H54 (cell line): ENCODE measurements around the gene UGT2B15.
"Not testable (repeated sequence)": the region's sequence is repeated elsewhere in the genome, so short reads cannot be mapped to it uniquely, and the experiment has no call there.

Source experiments
- DNase-seq: peaks from one replicate; pipeline ENCODE4 v3.0.0; 2011; ENCODE audit warnings: low spot score, mixed read lengths; ENCODE audit not compliant: insufficient read length
- FAIRE-seq: peaks from 3 replicates; lab custom pipeline; 2011; peaks lifted over from hg19 to GRCh38; lab: Jason Lieb, UNC
- POLR2A ChIP-seq: IDR thresholded peaks from 2 replicates; pipeline ENCODE4 v1.6.1; 2011; ENCODE audit warnings: low read depth, mild to moderate bottlenecking, low read length

UGT2B15 gene

GRCh38 chr4:68670479-68670939, at the start of gene UGT2B15:
Gene UGT2B15, minus strand, starts transcription at chr4:68670652. Its CDS starts 34 bp downstream, at chr4:68670618.
- not testable (repeated sequence) for DNase-seq, FAIRE-seq

- FAIRE-seq (no peak), DNase-seq (no peak)
- TF ChIP-seq POLR2A = no peak
These were observed 48.6 kb upstream of the UGT2B15 start for GRCh38 chr4:68719075-68719473.

- no peak for FAIRE-seq
- DNase-seq = no peak
These were observed 48.1 kb upstream of the UGT2B15 start for GRCh38 chr4:68718447-68719074.

GRCh38 chr4:68717999-68718398, 47.5 kb upstream of the UGT2B15 start:
- DNase-seq (no peak), FAIRE-seq (no peak)
- TF ChIP-seq POLR2A = no peak

More at GRCh38 chr4:68718447-68719074, 48.1 kb upstream of the UGT2B15 start:
- no peak for TF ChIP-seq POLR2A

GRCh38 chr4:68714400-68714799, 43.9 kb upstream of the UGT2B15 start:
- no peak for TF ChIP-seq POLR2A
- FAIRE-seq = no peak
- no peak for DNase-seq

GRCh38 chr4:68712207-68712606, 41.8 kb upstream of the UGT2B15 start:
- DNase-seq = no peak
- no peak for TF ChIP-seq POLR2A
- no peak for FAIRE-seq

GRCh38 chr4:68708566-68708965, 38.1 kb upstream of the UGT2B15 start:
- DNase-seq (no peak), FAIRE-seq (no peak)
- no peak for TF ChIP-seq POLR2A

- FAIRE-seq, DNase-seq: not testable (repeated sequence)
These were observed 32.7 kb upstream of the UGT2B15 start for GRCh38 chr4:68703168-68703567.

GRCh38 chr4:68700152-68700551, 29.7 kb upstream of the UGT2B15 start:
- no peak for TF ChIP-seq POLR2A
- DNase-seq = no peak
- no peak for FAIRE-seq

- DNase-seq (no peak), FAIRE-seq (no peak)
- TF ChIP-seq POLR2A = no peak
These were observed 23.0 kb upstream of the UGT2B15 start for GRCh38 chr4:68693325-68694075.

- no peak for FAIRE-seq
- no peak for TF ChIP-seq POLR2A
- no peak for DNase-seq
These were observed 20.7 kb upstream of the UGT2B15 start for GRCh38 chr4:68691186-68691585.

- TF ChIP-seq POLR2A = no peak
- FAIRE-seq (no peak), DNase-seq (no peak)
These were observed 12.6 kb upstream of the UGT2B15 start for GRCh38 chr4:68683034-68683433.

- FAIRE-seq, DNase-seq: not testable (repeated sequence)
These were observed 10.8 kb upstream of the UGT2B15 start for GRCh38 chr4:68681298-68681697.

- TF ChIP-seq POLR2A = no peak
- DNase-seq = no peak
- FAIRE-seq = no peak
These were observed 2.7 kb upstream of the UGT2B15 start for GRCh38 chr4:68673143-68673542.

- not testable (repeated sequence) for FAIRE-seq, DNase-seq
These were observed 765 bp upstream of the UGT2B15 start for GRCh38 chr4:68671217-68671616.

GRCh38 chr4:68668537-68669163, 1.8 kb downstream of the UGT2B15 start:
- not testable (repeated sequence) for FAIRE-seq, DNase-seq

GRCh38 chr4:68667551-68667950, 2.9 kb downstream of the UGT2B15 start:
- not testable (repeated sequence) for FAIRE-seq, DNase-seq

GRCh38 chr4:68664721-68665120, 5.7 kb downstream of the UGT2B15 start:
- DNase-seq, FAIRE-seq: not testable (repeated sequence)

- FAIRE-seq, DNase-seq: not testable (repeated sequence)
These were observed 7.4 kb downstream of the UGT2B15 start for GRCh38 chr4:68662836-68663574.
